HG03378 (cell line): ENCODE results near the gene IL21.
"Not testable (repeated sequence)": the region's sequence is repeated elsewhere in the genome, so short reads cannot be mapped to it uniquely, and the experiment has no call there.

Source experiments
- ATAC-seq: cut with Tn5 transposase; IDR thresholded peaks from one replicate; pipeline ENCODE4 v1.9.1; 2021; ENCODE audit warnings: mild to moderate bottlenecking, moderate library complexity; ENCODE audit not compliant: unreplicated experiment

IL21 gene

GRCh38 chr4:122621016-122621507, at the start of gene IL21:
Gene IL21 (minus strand): TSS chr4:122621066. CDS start chr4:122621011, 55 bp downstream.
- ATAC-seq = no peak

DNA sequence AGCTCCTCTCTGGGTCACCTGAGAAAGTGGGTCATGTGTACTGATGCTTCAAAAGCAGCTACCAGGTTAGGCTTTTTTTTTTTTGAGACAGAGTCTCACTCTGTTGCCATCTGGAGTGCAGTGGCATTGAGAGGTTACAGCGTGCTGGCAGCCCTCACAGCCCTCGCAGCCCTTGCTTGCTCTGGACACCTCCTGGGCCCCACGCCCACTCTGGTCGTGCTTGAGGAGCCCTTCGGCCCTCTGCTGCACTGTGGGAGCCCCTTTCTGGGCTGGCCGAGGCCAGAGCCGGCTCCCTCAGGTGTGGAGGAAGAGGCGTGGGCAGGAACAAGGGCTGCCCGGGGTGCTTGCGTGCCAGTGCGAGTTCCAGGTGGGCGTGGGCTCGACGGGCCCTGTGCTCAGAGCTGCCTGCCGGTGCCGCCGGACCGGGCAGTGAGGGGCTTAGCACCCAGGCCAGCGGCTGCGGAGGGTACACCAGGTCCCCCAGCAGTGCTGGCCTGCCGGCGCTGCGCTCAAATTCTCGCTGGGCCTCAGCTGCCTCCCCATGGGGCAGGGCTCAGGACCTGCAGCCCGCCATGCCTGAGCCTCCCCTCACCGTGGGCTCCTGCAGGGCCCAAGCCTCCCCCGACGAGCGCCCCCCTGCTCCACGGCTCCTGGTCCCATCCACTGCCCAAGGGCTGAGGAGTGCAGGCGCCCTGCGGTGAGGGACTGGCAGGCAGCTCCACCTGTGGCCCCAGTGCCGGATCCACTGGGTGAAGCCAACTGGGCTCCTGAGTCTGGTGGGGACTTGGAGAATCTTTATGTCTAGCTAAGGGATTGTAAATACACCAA, 49.3 kb upstream of the IL21 start:
- no peak for ATAC-seq

DNA sequence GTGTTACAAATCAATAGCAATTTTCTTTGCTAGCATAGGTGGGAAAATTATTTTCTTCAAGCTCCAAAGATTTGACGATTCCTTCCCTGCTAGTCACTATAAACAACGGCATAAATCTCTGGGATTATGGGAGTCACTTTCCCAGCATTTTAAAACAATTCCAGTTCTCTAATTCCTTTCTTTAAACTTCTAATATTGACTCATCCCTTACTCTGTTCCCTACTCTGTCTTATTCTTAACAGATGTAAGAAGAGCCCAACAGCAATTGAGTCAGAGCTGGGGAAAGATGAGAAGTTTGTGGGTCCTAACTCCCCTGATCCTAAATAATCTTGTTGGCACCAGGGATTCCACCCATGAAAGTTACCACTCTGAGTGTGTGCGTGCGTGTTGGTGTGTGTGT, 47.4 kb upstream of the IL21 start:
- no peak for ATAC-seq

- ATAC-seq = no peak
These were observed 45.8 kb upstream of the IL21 start for GRCh38 chr4:122666527-122667245.

DNA sequence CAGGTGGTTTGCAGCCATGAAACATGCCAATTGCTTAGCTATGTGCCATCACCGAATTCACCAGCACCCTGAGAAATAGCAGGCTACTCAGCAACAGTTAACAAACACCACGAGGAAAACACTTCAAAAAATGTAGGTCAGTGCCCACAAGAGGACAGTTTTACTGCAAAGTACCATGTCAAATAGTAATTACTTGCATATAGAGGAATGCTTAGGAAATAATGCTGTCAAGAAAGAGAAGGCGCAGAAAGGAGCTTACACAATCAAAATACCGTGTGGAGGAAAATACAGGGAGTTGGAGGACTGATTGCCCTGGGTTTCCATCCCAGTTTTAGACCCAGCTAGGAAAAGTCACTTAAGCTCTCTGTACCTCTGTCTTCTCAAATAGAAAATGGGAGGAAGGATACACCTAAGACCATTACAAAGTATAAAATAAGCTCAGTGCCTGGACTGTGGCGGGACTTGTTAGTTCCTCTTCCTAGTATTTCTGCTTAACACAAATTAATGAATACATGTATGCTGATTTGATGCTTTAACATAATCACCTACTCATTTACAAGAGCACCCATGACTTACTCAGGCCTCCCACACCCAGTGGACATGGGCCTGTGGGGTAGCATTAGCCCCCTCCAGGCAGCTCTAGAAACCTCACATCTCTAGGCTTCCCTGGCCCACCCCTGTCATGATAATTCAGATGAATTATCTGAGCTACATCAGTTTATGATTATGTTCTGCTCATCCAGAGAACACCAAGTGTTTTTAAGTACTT, 44.5 kb upstream of the IL21 start:
- ATAC-seq = no peak

GRCh38 chr4:122663814-122664610, 43.1 kb upstream of the IL21 start:
- no peak for ATAC-seq

GRCh38 chr4:122663291-122663690, 42.4 kb upstream of the IL21 start:
- no peak for ATAC-seq

DNA sequence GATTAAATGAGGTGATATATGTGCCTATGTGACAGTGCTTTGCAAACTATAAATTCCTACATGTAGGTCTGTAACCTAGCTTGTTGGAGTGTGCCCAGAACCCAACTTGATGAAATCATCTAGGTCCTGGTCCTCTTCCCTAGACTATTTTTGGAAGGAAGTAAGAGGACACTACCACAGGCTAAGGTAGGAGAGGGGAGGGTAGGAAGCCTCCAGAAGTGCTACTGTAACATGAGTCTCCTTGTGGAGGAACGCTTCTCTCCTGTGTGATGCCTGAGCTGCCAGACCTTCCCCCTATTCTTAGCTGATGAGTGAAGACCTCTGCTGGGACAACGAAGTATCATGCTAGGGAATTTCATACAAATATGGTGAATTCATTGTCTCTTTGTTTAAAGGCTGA, 41.8 kb upstream of the IL21 start:
- no peak for ATAC-seq

GRCh38 chr4:122661176-122662160, 40.6 kb upstream of the IL21 start:
- no peak for ATAC-seq

- peak; percentile 87 for ATAC-seq
These were observed 38.0 kb upstream of the IL21 start for GRCh38 chr4:122658818-122659295.

- ATAC-seq = no peak
These were observed 37.5 kb upstream of the IL21 start for GRCh38 chr4:122658377-122658776.

- no peak for ATAC-seq
These were observed 36.7 kb upstream of the IL21 start for GRCh38 chr4:122657553-122657952.

DNA sequence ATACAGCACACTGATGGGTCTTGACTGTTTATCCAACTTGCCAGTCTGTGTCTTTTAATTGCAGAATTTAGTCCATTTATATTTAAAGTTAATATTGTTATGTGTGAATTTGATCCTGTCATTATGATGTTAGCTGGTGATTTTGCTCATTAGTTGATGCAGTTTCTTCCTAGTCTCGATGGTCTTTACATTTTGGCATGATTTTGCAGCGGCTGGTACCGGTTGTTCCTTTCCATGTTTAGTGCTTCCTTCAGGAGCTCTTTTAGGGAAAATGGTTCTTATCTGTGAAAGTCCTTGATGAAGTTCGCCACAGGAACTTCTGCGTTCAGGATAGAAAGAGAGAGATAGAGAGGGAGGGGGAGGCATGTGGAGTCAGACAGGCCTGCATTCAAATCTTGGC, 35.7 kb upstream of the IL21 start:
- not testable (repeated sequence) for ATAC-seq

DNA sequence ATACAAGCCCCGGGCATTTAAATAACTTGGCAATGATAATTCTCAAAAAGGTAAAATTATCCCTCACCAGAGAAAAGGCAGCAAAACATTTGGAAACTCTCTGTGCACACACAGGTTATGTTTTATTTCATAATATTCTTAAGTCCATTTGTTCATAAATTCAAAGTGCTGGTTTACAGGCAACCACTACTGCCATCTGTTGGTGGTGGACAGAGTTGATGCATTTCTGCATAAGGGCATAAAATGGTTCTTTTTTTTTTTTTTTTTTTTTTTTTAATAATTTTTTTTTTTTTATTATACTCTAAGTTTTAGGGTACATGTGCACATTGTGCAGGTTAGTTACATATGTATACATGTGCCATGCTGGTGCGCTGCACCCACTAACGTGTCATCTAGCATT, 31.5 kb upstream of the IL21 start:
- no peak for ATAC-seq

DNA sequence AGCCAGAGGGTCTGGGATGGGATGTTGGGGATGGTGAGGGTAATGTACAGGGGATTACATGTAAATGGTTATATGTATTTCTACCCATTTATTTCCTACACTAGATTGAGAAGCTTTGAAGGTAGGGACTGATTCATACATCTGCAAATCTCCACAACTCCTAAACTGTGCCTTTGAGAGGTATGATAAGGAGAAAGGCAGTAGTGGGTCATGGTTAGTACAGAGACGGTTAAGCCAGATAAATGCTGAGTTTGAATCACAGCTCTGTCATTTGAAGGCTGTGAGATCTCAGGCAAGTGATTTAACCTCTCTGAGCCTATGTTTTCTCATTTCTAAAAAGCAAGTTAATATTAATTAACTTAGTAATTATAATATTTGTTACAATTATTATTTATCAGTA, 29.3 kb upstream of the IL21 start:
- ATAC-seq = no peak

DNA sequence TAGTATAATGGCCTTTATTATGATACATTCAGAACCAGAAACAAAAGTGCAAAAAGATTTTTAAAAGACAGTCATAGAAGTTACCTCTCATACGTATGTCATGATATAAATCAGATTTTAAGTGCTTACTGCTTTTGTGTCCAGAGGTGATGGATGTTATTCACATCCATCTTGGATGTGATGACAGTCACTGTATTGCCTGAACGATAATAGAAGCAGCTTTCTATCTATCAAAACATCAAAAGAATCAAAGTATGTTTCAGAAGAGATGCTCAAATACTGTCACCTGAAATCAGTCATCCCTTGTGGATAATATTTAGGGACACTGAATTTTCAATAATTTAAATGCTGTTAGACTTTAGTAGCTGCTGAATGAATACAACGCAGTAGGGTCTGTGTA, 26.8 kb upstream of the IL21 start:
- ATAC-seq = no peak

DNA sequence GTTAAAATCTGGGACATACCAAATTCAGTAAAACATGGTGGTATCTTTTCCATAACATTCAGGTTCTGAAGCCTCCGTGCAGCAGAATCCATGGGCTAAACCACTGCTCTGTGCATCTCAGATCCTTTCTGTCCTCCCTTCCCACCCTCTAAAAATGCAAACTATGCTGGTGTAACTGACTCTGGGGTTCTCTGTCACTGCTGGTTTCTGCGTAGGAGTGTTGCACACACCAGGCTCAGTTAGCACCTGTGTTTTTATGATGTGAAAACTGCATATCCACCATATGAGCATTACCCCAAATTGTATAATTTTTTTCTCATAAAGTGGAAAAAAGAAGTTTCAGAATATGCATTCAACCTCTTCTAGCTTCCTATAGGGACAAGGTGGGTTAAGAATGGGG, 22.4 kb upstream of the IL21 start:
- ATAC-seq = no peak

DNA sequence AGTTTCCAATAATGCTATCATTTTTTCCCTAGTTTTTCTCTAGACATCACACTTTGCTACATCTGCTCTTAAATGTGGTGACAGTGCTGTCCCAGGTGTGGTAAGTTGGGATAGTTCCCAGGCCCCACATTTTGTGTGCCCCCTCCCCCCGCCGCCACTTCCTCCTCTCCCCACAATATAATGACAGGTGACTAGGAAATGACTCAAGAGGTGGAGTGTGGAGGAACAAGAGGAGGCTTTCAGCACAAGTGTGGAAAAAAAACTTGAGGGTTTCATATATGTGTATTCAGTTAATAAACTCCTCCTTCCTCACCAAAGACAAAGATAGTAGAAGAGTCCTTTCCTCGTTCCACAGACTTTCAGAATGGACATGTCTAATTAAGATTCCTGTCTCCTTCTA, 18.3 kb upstream of the IL21 start:
- ATAC-seq = no peak

DNA sequence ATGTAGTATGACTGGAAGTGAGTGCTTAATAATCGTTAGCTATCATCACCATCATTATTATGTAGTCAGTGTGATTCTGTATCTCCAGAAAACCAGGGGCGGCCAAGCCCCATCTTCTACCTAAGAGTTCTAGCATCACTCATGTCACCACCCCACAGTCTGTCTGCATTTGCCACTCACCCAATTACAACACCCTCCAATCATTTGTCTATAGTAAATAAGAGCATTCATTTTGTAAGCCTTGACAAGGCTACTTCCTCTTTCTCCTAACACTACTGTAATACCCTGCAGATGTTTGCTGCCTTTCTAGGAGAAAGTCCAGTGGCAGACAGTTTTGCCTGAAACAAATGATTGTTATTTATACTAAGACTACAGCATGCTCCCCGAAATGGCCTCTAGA, 15.8 kb upstream of the IL21 start:
- peak; percentile 60 for ATAC-seq
